SK-N-SH (cell line): ENCODE measurements around the gene RASGRF2. TPM values are rescaled to one million over a fixed set of nuclear protein-coding genes. Genes with fewer than 3 reads are reported as not detected.

Experiments
- CTCF ChIA-PET: fragments of 300-600, 350-600 bp; formaldehyde crosslinking; extraction: SDS; loops from one replicate; lab custom pipeline; 2021; lab: Yijun Ruan, JAX
- POLR2A ChIA-PET: fragments of 350-600 bp; sonication (Branson Sonifier 250); formaldehyde crosslinking; extraction: SDS; loops from one replicate; lab custom pipeline; 2020; ENCODE audit warnings: antibody characterized with exemption, inconsistent platforms; lab: Yijun Ruan, JAX
- DNase-seq: peaks from one replicate; pipeline ENCODE4 v3.0.0; 2012
- H2AFZ ChIP-seq: fragments of 200-600 bp; sonication (generic); 2 replicates; pipeline ENCODE4 v1.8.1; 2016; ENCODE audit warnings: antibody characterized with exemption, mild to moderate bottlenecking, low read depth
- H3F3A ChIP-seq: fragments of 200-600 bp; sonication (generic); replicated peaks from 2 replicates; pipeline ENCODE3; 2016; ENCODE audit warnings: antibody characterized with exemption, mild to moderate bottlenecking; ENCODE audit not compliant: insufficient read depth
- H3K27ac ChIP-seq, 2 experiments: fragments of 200-500 bp in 1 of 2; fragments of 200-600 bp in 1 of 2; sonication (Bioruptor generic) in 1 of 2; sonication (generic), shearing (Covaris generic) in 1 of 2; 2 replicates each; pipeline versions ENCODE4 v1.5.1 to v1.6.1; 2014 to 2016; ENCODE audit warnings: low read depth in 2 of 2, inconsistent platforms in 1 of 2, low read length in 1 of 2, mild to moderate bottlenecking in 1 of 2, mixed read lengths in 1 of 2
- H3K27me3 ChIP-seq: fragments of 200-600 bp; sonication (generic), shearing (Covaris generic); 2 replicates; pipeline ENCODE4 v1.6.1; 2016; ENCODE audit warnings: mixed run types; ENCODE audit not compliant: insufficient read depth
- H3K36me3 ChIP-seq, 2 experiments: fragments of 200-500 bp in 1 of 2; fragments of 200-600 bp in 1 of 2; sonication (Bioruptor generic) in 1 of 2; sonication (generic) in 1 of 2; replicated peaks in 1 of 2; 2 replicates each; pipeline versions ENCODE3 to v1.5.1; 2014 to 2016; ENCODE audit warnings: low read length in 1 of 2, mild to moderate bottlenecking in 1 of 2; ENCODE audit not compliant: insufficient read depth in 2 of 2, control insufficient read depth in 1 of 2
- H3K4me1 ChIP-seq, 2 experiments: fragments of 200-500 bp in 1 of 2; fragments of 200-600 bp in 1 of 2; sonication (Bioruptor generic) in 1 of 2; sonication (generic), shearing (Covaris generic) in 1 of 2; 2 replicates each; pipeline versions ENCODE4 v1.5.1 to v1.6.1; 2014 to 2016; ENCODE audit warnings: low read depth in 1 of 2, low read length in 1 of 2, mixed run types in 1 of 2; ENCODE audit not compliant: insufficient read depth in 2 of 2, control insufficient read depth in 1 of 2
- H3K4me2 ChIP-seq: fragments of 200-600 bp; sonication (generic), shearing (Covaris generic); 2 replicates; pipeline ENCODE4 v1.6.1; 2017; ENCODE audit warnings: mixed run types
- H3K4me3 ChIP-seq, 2 experiments: fragments of 200-500 bp in 1 of 2; fragments of 200-600 bp in 1 of 2; sonication (Bioruptor generic) in 1 of 2; sonication (generic), shearing (Covaris generic) in 1 of 2; 2 replicates each; pipeline versions ENCODE4 v1.5.1 to v1.8.1; 2014 to 2016; ENCODE audit warnings: low read depth in 2 of 2, inconsistent platforms in 1 of 2, low read length in 1 of 2, mild to moderate bottlenecking in 1 of 2, mixed read lengths in 1 of 2, moderate library complexity in 1 of 2
- H3K79me2 ChIP-seq: fragments of 200-600 bp; sonication (generic); 2 replicates; pipeline ENCODE4 v1.8.1; 2017; ENCODE audit warnings: mild to moderate bottlenecking; ENCODE audit not compliant: insufficient read depth
- H3K9ac ChIP-seq: fragments of 200-600 bp; sonication (generic); 2 replicates; pipeline ENCODE4 v1.6.1; 2017; ENCODE audit warnings: mixed run types
- H3K9me2 ChIP-seq: fragments of 200-600 bp; sonication (generic); 2 replicates; pipeline ENCODE4 v1.6.1; 2017; ENCODE audit warnings: mixed run types
- H3K9me3 ChIP-seq: fragments of 200-600 bp; sonication (generic); 2 replicates; pipeline ENCODE4 v1.6.1; 2017; ENCODE audit warnings: mixed run types, mild to moderate bottlenecking, moderate library complexity
- H4K20me1 ChIP-seq: fragments of 200-600 bp; sonication (generic); 2 replicates; pipeline ENCODE4 v1.6.1; 2017; ENCODE audit warnings: mild to moderate bottlenecking, mixed run types; ENCODE audit not compliant: insufficient read depth
- CHD2 ChIP-seq: fragments of 150-350 bp; IDR thresholded peaks from 2 replicates; pipeline ENCODE4 v1.6.1; 2018; ENCODE audit warnings: low read length; ENCODE audit not compliant: partially characterized antibody
- ELF1 ChIP-seq: IDR thresholded peaks from 2 replicates; pipeline ENCODE4 v1.4.0; 2012
- EP300 ChIP-seq, 2 experiments: IDR thresholded peaks; 2 replicates each; pipeline versions ENCODE4 v1.4.0 to v1.6.1; 2012; ENCODE audit warnings: borderline replicate concordance in 1 of 2, low read depth in 1 of 2, low read length in 1 of 2
- EZH2phosphoT487 ChIP-seq: fragments of 200-600 bp; sonication (generic); IDR thresholded peaks from 2 replicates; pipeline ENCODE4 v1.6.1; 2017; ENCODE audit warnings: low read depth, mixed run types, mild to moderate bottlenecking, antibody characterized with exemption, moderate library complexity, borderline replicate concordance
- FOSL2 ChIP-seq: IDR thresholded peaks from 2 replicates; pipeline ENCODE4 v1.4.0; 2012; ENCODE audit warnings: low read depth, mild to moderate bottlenecking, moderate library complexity, borderline replicate concordance
- FOXJ3 ChIP-seq: sonication (generic); formaldehyde crosslinking; IDR thresholded peaks from 2 replicates; pipeline ENCODE4 v1.5.1; 2020; ENCODE audit warnings: mild to moderate bottlenecking, missing genetic modification reagents
- GABPA ChIP-seq: IDR thresholded peaks from 2 replicates; pipeline ENCODE4 v1.4.0; 2012; ENCODE audit warnings: low read depth, mild to moderate bottlenecking
- GATA2 ChIP-seq: sonication (generic); formaldehyde crosslinking; IDR thresholded peaks from 2 replicates; pipeline ENCODE4 v1.5.0; 2020; ENCODE audit warnings: mild to moderate bottlenecking, missing genetic modification reagents
- MEF2A ChIP-seq: IDR thresholded peaks from 2 replicates; pipeline ENCODE4 v1.4.0; 2012; ENCODE audit warnings: low read depth, borderline replicate concordance
- MXI1 ChIP-seq: IDR thresholded peaks from 2 replicates; pipeline ENCODE4 v1.6.1; 2012; ENCODE audit warnings: mild to moderate bottlenecking, low read depth, low read length, improper control_type of control experiment
- PBX3 ChIP-seq: IDR thresholded peaks from 2 replicates; pipeline ENCODE4; 2012
- POLR2AphosphoS5 ChIP-seq: IDR thresholded peaks from 2 replicates; pipeline ENCODE4 v1.6.1; 2012; ENCODE audit warnings: low read depth, low read length
- RAD21 ChIP-seq: IDR thresholded peaks from 2 replicates; pipeline ENCODE4 v1.6.1; 2012; ENCODE audit warnings: mild to moderate bottlenecking, low read length
- RCOR1 ChIP-seq: fragments of 150-350 bp; IDR thresholded peaks from 2 replicates; pipeline ENCODE4 v1.6.1; 2017; ENCODE audit warnings: antibody characterized with exemption, low read length
- SIN3A ChIP-seq: IDR thresholded peaks from 2 replicates; pipeline ENCODE4 v1.6.1; 2012; ENCODE audit warnings: low read depth, mild to moderate bottlenecking, low read length, moderate library complexity, borderline replicate concordance
- SMC3 ChIP-seq: IDR thresholded peaks from 2 replicates; pipeline ENCODE4 v1.6.1; 2012; ENCODE audit warnings: low read depth, low read length, improper control_type of control experiment
- TAF1 ChIP-seq: IDR thresholded peaks from 2 replicates; pipeline ENCODE4 v1.6.1; 2012; ENCODE audit warnings: low read depth, mild to moderate bottlenecking, low read length, moderate library complexity, borderline replicate concordance
- TCF12 ChIP-seq: IDR thresholded peaks from 2 replicates; pipeline ENCODE4 v1.4.0; 2012
- USF1 ChIP-seq: IDR thresholded peaks from 2 replicates; pipeline ENCODE4 v1.4.0; 2012; ENCODE audit warnings: low read depth, borderline replicate concordance
- WGBS: methylation state at CpG from one replicate; pipeline ENCODE4 v1.1.6; 2017; ENCODE audit warnings: low lambda C conversion rate; 5-methylcytosine and 5-hydroxymethylcytosine counted together
- polyA plus RNA-seq, 3 experiments: library from polyadenylated mRNA; depleted of rRNA; stranded (reverse); fragments of >200 nt; gene quantifications; 2 replicates each; pipeline ENCODE4 v1.2.3, GENCODE V29; 2012
- TF ChIP-seq, protein P1 (sequence below): IDR thresholded peaks from 2 replicates; pipeline ENCODE4 v1.4.0; 2012; ENCODE audit warnings: low read depth, borderline replicate concordance

RASGRF2 gene
- polyA plus RNA-seq, 1 of the 3 experiments (the other 2 are of a cell fraction): under 0.01 TPM

GRCh38 chr5:80964491-80964890, 4.3 kb downstream of the RASGRF2 start (continued):
- TF ChIP-seq, protein P1, sequence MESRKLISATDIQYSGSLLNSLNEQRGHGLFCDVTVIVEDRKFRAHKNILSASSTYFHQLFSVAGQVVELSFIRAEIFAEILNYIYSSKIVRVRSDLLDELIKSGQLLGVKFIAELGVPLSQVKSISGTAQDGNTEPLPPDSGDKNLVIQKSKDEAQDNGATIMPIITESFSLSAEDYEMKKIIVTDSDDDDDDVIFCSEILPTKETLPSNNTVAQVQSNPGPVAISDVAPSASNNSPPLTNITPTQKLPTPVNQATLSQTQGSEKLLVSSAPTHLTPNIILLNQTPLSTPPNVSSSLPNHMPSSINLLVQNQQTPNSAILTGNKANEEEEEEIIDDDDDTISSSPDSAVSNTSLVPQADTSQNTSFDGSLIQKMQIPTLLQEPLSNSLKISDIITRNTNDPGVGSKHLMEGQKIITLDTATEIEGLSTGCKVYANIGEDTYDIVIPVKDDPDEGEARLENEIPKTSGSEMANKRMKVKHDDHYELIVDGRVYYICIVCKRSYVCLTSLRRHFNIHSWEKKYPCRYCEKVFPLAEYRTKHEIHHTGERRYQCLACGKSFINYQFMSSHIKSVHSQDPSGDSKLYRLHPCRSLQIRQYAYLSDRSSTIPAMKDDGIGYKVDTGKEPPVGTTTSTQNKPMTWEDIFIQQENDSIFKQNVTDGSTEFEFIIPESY: no peak
- TF ChIP-seq SIN3A (no peak), GABPA (no peak), CHD2 (no peak)
- TF ChIP-seq, all 33 proteins: peak for 0

- WGBS: 85% methylated on average over 5 of the region's 5 CpGs
- Histone ChIP-seq H3F3A (peaks cover 23% of the 10 kb centered on the region), H3K4me3 (no peak overlapping the region), H3K27ac (no peak overlapping the region), H3K4me2 (no peak overlapping the region), H3K36me3 (no peaks in the 10 kb centered on the region), H3K9me2 (no peaks in the 10 kb centered on the region), H3K9ac (no peak overlapping the region), H4K20me1 (no peaks in the 10 kb centered on the region), H3K79me2 (no peaks in the 10 kb centered on the region), H3K27me3 (peaks cover 6% of the 10 kb centered on the region; the same call in 1 of the 2 replicates), H3K4me1 (peaks cover 0 to 18% of the 10 kb centered on the region in 2 experiments; a peak in 2 of 4 replicates), H2AFZ (no peak overlapping the region), H3K9me3 (no peaks in the 10 kb centered on the region)
- POLR2A ChIA-PET: no interaction called here
- TF ChIP-seq USF1: no peak
- no peak for TF ChIP-seq GATA2
- TF ChIP-seq RCOR1: no peak
- TF ChIP-seq PBX3: no peak
- TF ChIP-seq EZH2phosphoT487: no peak
- no peak for TF ChIP-seq RAD21
- no peak for TF ChIP-seq EP300 (IDR thresholded peaks at IDR 0.05; ENCODE audit: borderline replicate concordance in 1 of 2, low read depth in 1 of 2, low read length in 1 of 2)
- TF ChIP-seq TAF1: no peak
- TF ChIP-seq FOSL2: no peak
- TF ChIP-seq FOXJ3 (CRISPR knock-in tag): no peak
- no peak for TF ChIP-seq MEF2A
- no peak for TF ChIP-seq MXI1
- no peak for TF ChIP-seq GABPA
- TF ChIP-seq ELF1: no peak
- no peak for TF ChIP-seq SMC3
- TF ChIP-seq POLR2AphosphoS5: no peak
- TF ChIP-seq CHD2: no peak
- no peak for TF ChIP-seq TCF12
- CTCF ChIA-PET: no interaction called here
- no peak for DNase-seq
Observed at GRCh38 chr5:80964919-80965318, 4.8 kb downstream of the RASGRF2 start.
